ENCODE results near the gene SLC31A2.
A peak's percentile ranks its signal among the peaks of the same experiment; 100 is the strongest.
"Not testable (repeated sequence)": the region's sequence is repeated elsewhere in the genome, so short reads cannot be mapped to it uniquely, and the experiment has no call there.

Gene SLC31A2, protein sequence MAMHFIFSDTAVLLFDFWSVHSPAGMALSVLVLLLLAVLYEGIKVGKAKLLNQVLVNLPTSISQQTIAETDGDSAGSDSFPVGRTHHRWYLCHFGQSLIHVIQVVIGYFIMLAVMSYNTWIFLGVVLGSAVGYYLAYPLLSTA

GRCh38 chr9:113150670-113151611, at the start of gene SLC31A2:
SLC31A2 (plus strand) TSS chr9:113151007; CDS start chr9:113151075, 68 bp downstream.
- peak; percentile 42 for DNase-seq

DNA sequence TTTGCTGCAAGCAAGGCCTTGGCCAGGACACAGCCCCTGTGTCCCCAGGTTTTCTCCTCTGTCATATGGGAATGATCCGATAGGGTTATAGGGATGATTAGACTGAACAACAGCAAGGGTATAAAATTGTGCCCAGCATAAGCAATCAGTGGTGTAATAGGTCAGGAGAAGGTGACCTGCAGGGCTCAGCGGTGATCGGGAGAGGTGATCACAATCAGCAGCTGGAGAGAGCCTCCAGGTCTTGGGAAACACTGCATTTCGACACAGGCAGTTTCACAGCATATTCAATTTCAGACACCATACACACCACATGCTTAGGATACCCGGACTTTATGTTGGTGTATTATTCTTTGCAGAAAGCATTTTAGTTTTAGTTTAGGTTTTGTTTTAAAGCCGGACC, 45.5 kb upstream of the SLC31A2 start:
- not testable (repeated sequence) for DNase-seq

DNA sequence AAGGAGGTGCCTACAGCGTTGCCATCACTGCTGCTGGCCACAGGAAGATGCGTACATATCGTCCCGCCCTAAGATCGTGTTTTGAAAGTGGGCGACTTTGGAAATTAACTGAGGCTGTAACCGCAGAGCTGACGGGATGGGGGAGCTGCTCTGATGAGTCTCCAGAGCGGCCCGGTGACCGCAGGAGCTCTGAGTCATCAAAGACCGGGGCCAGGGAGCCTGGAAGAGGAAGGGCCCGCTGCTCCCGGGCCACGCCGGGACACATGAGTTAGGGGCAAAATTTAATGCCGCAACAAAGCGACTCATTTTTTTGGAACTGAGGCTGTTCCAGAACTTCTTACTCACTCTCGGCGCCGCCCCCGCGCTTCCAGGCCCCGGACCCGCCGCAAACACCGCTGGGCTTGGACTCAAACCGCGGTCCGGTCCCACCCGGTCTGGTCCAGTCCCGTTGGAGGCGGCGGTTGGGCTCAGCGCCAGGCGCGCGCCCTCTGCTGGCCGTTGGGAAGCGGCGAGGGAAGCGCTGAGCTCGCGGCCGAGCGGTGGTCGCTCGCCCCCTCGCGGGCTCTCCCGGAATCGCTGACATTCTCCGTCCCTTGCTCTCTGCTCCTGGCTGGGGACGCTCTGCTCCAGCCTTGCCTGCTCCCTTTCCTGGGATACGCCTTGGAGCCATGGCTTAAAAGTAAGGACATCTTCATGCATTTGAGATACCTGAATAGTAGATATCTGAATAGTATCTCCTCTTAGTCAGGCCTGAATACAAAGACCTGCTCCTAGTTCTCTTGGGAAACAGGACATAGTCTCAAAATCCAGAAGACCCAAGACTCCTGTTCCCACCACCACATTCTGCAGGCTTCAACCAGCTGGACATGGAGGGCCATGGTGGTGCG, 39.5 kb upstream of the SLC31A2 start:
- not testable (repeated sequence) for DNase-seq

DNA sequence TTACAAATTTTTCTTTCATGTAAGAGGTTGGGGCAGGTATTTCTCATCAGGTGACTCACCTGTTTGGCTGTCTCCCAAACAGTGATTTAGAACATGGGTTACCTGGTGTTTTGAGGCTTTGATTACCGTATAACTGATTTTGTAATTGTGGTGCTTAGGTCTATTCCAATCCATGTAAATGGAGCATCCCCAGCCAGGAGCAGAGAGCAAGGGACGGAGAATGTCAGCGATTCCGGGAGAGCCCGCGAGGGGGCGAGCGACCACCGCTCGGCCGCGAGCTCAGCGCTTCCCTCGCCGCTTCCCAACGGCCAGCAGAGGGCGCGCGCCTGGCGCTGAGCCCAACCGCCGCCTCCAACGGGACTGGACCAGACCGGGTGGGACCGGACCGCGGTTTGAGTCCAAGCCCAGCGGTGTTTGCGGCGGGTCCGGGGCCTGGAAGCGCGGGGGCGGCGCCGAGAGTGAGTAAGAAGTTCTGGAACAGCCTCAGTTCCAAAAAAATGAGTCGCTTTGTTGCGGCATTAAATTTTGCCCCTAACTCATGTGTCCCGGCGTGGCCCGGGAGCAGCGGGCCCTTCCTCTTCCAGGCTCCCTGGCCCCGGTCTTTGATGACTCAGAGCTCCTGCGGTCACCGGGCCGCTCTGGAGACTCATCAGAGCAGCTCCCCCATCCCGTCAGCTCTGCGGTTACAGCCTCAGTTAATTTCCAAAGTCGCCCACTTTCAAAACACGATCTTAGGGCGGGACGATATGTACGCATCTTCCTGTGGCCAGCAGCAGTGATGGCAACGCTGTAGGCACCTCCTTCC, 37.9 kb upstream of the SLC31A2 start:
- DNase-seq: not testable (repeated sequence)

GRCh38 chr9:113118829-113119228, 32.0 kb upstream of the SLC31A2 start:
- DNase-seq: not testable (repeated sequence)

GRCh38 chr9:113125386-113126035, 25.3 kb upstream of the SLC31A2 start:
- no peak for DNase-seq

GRCh38 chr9:113129466-113129865, 21.3 kb upstream of the SLC31A2 start:
- DNase-seq: no peak

DNA sequence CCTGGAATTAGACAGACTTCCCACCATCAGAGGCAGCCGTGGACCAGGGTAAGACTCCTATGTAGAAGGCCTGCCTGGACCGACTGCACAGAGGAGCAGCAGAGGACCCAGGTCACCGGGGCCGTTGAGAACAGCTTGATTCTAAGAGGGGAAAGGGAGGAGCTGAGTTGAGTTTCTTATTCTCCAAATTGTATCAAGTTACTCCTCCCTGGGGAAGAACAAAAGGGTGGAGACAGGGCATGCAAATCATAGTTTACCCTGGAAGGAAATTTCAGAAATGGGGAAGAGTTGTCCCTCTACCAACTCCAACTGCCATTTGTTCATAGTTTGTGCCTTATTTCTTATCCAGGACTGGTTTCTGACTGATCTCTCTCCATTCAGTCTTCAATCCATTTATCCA, 20.9 kb upstream of the SLC31A2 start:
- no peak for DNase-seq

DNA sequence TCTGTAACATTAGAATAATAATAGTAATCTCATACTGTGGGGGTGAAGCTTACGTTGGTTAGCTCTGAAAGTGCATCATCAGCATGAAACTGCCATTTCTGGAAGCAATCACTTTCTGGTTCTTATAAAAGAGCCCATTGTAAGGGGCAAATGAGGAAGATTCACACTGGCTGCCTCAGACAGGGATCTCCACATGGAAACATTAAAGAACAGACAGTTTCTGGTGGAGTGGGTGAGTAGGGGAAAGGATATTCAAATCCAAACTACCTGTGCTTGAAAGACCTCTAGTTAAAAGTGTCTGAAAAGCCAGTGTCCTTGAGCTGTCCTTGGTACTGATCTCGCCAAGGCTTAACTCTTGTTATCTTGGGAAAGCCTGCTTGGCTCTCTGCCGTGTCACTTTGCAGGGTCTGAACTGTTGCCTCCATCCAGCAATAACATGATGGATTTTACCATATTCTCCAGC, 19.1 kb upstream of the SLC31A2 start:
- no peak for DNase-seq

GRCh38 chr9:113137196-113138168, 13.3 kb upstream of the SLC31A2 start:
- no peak for DNase-seq

GRCh38 chr9:113138760-113139159, 12.0 kb upstream of the SLC31A2 start:
- DNase-seq: no peak

DNA sequence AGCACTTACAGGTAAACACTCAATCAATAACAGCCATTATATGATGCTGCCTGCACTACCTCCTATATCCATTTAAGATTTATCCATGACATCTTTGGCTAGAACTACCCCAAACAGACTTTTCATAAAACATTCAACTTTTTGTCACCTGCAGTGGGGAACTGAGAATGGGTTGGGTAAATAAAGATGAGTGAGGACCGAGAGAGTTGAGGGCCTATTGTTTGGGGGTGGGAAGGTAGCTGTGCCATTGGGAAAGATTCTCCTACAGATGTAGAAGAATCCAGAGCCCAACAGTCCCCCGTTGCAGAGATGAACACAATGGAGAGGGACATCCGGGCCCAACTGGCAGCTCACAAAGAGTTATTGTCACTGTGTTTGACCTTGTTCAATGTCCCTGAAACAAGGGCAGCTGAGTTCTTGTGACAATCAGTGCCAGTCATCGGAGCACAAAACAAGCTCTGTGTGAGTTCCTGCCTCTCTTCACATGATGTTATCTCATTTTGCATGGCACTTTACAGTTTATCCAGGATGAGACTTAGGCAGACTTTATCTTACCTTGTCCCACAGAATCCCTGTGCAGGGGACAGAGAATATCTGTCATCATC, 11.5 kb upstream of the SLC31A2 start:
- DNase-seq: no peak

DNA sequence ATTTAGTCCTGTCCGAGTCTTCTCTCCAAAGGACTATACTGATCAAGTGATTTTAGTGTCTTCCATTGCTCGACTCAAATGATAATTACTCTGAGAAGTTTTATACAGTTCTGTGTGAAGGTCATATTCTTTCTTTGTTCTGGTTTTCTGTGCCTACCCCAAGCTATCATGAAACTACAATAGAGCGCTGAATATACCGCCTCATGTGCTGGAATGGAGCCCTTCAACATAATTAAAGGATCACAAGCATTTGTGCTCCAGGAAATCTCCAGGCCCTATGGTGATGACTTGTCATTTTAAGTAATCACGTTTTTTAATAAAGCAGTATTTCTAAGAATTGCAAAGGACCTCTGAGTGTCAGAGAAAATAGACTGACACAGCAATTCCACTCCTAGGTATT, 10.9 kb upstream of the SLC31A2 start:
- no peak for DNase-seq

GRCh38 chr9:113140896-113141295, 9.9 kb upstream of the SLC31A2 start:
- DNase-seq: not testable (repeated sequence)

DNA sequence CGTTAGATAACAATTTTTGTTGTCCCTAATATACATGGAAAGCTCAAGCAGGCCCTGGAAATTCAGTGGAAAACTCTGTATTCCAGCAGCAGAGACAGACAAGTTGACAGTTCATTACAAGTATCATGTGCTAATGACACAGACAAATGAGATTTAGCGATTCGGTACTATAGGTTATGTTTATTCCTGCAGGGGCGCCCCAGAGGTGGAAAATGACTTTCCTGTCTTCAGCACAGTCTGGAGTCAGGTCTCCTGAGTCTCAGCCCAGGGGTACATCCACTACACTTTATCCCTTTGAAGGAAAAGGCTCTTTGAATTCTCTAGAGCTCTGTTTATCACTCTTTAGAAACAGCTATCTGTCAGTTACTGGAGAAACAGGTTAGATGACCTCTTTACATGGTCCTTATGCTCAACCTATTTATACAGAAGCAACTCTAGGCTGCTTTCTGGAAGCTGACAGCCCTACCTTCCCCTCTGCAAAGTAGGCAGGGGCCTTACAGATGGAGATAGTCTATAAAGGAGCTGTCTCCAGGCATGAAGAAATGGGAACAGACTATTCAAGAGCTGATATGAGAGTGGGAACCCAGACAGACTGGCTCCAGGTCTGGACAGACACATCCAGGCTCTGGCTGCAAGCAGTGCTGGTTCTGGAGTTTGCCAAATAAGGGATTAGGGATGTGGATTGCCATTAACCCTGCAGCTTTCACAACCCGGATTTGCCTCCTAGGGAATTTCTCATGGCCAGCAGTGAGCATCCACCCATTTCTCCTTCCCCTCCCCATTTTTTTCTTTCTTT, 7.2 kb upstream of the SLC31A2 start:
- DNase-seq: no peak

- no peak for DNase-seq
Observed at GRCh38 chr9:113148372-113148705, 2.5 kb upstream of the SLC31A2 start.

DNA sequence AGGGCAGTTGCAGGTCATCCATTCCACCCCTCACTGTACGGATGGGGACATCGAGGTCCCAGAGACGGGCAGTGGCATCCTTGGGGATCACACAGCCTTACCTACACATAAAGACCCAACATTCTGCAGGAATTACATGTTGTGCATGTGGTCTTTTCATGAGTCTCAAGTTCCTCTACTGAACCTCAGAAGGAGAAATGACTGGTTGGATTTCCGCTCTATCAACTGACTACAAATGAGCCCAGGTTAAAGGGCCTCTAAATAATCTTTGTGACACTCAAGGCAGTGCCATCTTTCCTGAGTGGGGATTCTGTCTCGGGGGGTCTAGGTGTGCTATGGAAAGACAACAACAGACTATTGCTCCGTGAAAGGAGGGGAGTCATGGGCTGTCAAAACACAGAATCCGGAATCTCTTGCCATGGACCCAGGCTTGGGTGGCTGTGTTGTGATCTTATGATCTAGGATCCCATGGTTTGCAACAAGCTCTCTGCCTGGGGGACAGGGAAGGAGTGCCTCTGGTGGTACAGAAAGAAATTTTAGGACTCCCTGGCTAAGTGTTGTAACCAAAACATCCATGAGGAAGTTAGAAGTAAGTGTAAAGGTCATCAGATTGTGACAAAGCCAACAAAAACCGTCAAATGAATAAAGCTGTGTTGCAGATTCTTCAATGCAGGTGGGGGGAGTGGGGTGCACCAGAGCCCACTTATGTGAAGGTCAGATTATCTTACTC, 1.9 kb upstream of the SLC31A2 start:
- no peak for DNase-seq

DNA sequence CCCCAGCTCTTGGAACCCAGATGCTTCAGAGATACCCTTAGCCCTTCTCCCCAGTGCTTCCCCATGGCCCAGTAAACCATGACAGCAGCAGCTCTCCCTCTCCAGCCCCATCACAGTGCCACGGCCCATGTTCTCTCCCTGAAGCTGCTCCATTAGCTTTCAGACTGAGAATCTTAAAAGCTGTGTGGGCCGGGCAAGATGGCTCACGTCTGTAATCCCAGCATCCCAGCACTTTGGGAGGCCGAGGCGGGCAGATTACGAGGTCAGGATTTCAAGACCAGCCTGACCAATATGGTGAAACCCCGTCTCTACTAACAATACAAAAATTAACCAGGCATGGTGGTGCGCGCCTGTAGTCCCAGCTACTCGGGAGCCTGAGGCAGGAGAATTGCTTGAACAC, 1.2 kb upstream of the SLC31A2 start:
- not testable (repeated sequence) for DNase-seq

All from NCI-H446 treated with DMSO at 0.1 percent for 48 hours (cell line).